K562 (cell line): Measurements from ENCODE around the gene RERE. TPM values are rescaled to one million over a fixed set of nuclear protein-coding genes. Genes with fewer than 3 reads are reported as not detected.

Experiments
- ERF ChIP-seq: fragments of 450-650 bp; formaldehyde crosslinking; IDR thresholded peaks from 2 replicates; pipeline ENCODE4 v1.4.0; 2020; ENCODE audit warnings: mild to moderate bottlenecking, mixed read lengths
- FOXA3 ChIP-seq, 2 experiments: fragments of 450-650 bp in 1 of 2; sonication (generic) in 1 of 2; formaldehyde crosslinking; IDR thresholded peaks in 1 of 2; conservative IDR thresholded peaks in 1 of 2; 2 replicates each; pipeline versions ENCODE4 v1.4.0 to v1.8.0; 2020 to 2022; ENCODE audit warnings: mild to moderate bottlenecking in 2 of 2, missing genetic modification reagents in 1 of 2
- GABPA ChIP-seq: fragments of 200-800 bp; sonication (Bioruptor generic); conservative IDR thresholded peaks from 2 replicates; pipeline ENCODE4 v1.6.1; 2016; ENCODE audit warnings: low read depth, missing genetic modification characterization, missing compliant biosample characterization
- HEY1 ChIP-seq: fragments of 250-450 bp; sonication (Bioruptor Pico); IDR thresholded peaks from 2 replicates; pipeline ENCODE4 v1.5.0; 2020; ENCODE audit warnings: mild to moderate bottlenecking, moderate library complexity, borderline replicate concordance
- HOXB6 ChIP-seq: fragments of 250-450 bp; sonication (Bioruptor Pico); IDR thresholded peaks from 2 replicates; pipeline ENCODE4 v1.5.1; 2022; ENCODE audit warnings: mild to moderate bottlenecking, borderline replicate concordance
- ILF3 ChIP-seq: fragments of 450-650 bp; IDR thresholded peaks from 2 replicates; pipeline ENCODE4 v1.6.1; 2018; ENCODE audit warnings: antibody characterized with exemption, mild to moderate bottlenecking, moderate library complexity, borderline replicate concordance
- JUND ChIP-seq, 2 experiments: IDR thresholded peaks; 2 replicates in 1 of 2; 3 replicates in 1 of 2; pipeline ENCODE4 v1.6.1; 2011; ENCODE audit warnings: borderline replicate concordance in 2 of 2, low read depth in 2 of 2, low read length in 2 of 2, improper control_type of control experiment in 1 of 2, missing biosample characterization in 1 of 2, missing genetic modification characterization in 1 of 2, missing genetic modification reagents in 1 of 2
- KLF6 ChIP-seq: fragments of 250-450 bp; sonication (Bioruptor Pico); IDR thresholded peaks from 2 replicates; pipeline ENCODE4 v1.4.0; 2020; ENCODE audit warnings: mild to moderate bottlenecking, moderate library complexity, borderline replicate concordance
- MBD2 ChIP-seq: sonication (generic); IDR thresholded peaks from 2 replicates; pipeline ENCODE4 v1.6.1; 2016; ENCODE audit warnings: low read depth, borderline replicate concordance
- MED1 ChIP-seq: sonication (generic); formaldehyde crosslinking; IDR thresholded peaks from 2 replicates; pipeline ENCODE4 v1.8.1; 2023; ENCODE audit warnings: missing genetic modification reagents, borderline replicate concordance
- POLR2G ChIP-seq: fragments of 200-400 bp; formaldehyde crosslinking; IDR thresholded peaks from 2 replicates; pipeline ENCODE4 v1.6.1; 2017; ENCODE audit warnings: low read depth, mild to moderate bottlenecking, antibody characterized with exemption, low read length, moderate library complexity
- PRMT5 ChIP-seq: sonication (generic); formaldehyde crosslinking; IDR thresholded peaks from 2 replicates; pipeline ENCODE4 v1.5.0; 2020; ENCODE audit warnings: missing genetic modification reagents
- RNF2 ChIP-seq: sonication (generic); IDR thresholded peaks from 2 replicates; pipeline ENCODE4 v1.6.1; 2016
- SMAD3 ChIP-seq: fragments of 450-650 bp; formaldehyde crosslinking; conservative IDR thresholded peaks from 2 replicates; pipeline ENCODE4 v1.4.0; 2020; ENCODE audit warnings: mild to moderate bottlenecking
- SMAD4 ChIP-seq: fragments of 250-450 bp; sonication (Bioruptor Pico); conservative IDR thresholded peaks from 2 replicates; pipeline ENCODE4 v1.8.0; 2021; ENCODE audit warnings: inconsistent platforms, mild to moderate bottlenecking, moderate library complexity
- SMARCE1 ChIP-seq: fragments of 450-650 bp; IDR thresholded peaks from 2 replicates; pipeline ENCODE4 v1.7.1; 2016; ENCODE audit warnings: mild to moderate bottlenecking
- ZBTB1 ChIP-seq: sonication (generic); formaldehyde crosslinking; IDR thresholded peaks from 2 replicates; pipeline ENCODE4 v1.8.1; 2023; ENCODE audit warnings: missing genetic modification reagents, low read depth, mild to moderate bottlenecking, borderline replicate concordance
- ZKSCAN3 ChIP-seq: fragments of 250-450 bp; sonication (Bioruptor Pico); IDR thresholded peaks from 2 replicates; pipeline ENCODE4 v1.4.0; 2020
- ZNF324 ChIP-seq: fragments of 250-450 bp; sonication (Bioruptor Pico); IDR thresholded peaks from 2 replicates; pipeline ENCODE4 v1.4.0; 2020; ENCODE audit warnings: mild to moderate bottlenecking
- ZNF586 ChIP-seq: fragments of 450-650 bp; formaldehyde crosslinking; conservative IDR thresholded peaks from 2 replicates; pipeline ENCODE4 v1.4.0; 2020; ENCODE audit warnings: mild to moderate bottlenecking, moderate library complexity
- ZNF589 ChIP-seq: fragments of 200-800 bp; sonication (Bioruptor generic); IDR thresholded peaks from 2 replicates; pipeline ENCODE4 v1.6.1; 2016; ENCODE audit warnings: low read depth, missing genetic modification characterization, missing compliant biosample characterization
- ZNF76 ChIP-seq: fragments of 250-450 bp; sonication (Bioruptor Pico); IDR thresholded peaks from 2 replicates; pipeline ENCODE4 v1.4.0; 2020; ENCODE audit warnings: mild to moderate bottlenecking, moderate library complexity, borderline replicate concordance
- ZNF77 ChIP-seq: fragments of 250-450 bp; sonication (Bioruptor Pico); IDR thresholded peaks from 2 replicates; pipeline ENCODE4 v1.5.0; 2020
- ZNF780A ChIP-seq: fragments of 250-450 bp; sonication (Bioruptor Pico); IDR thresholded peaks from 2 replicates; pipeline ENCODE4 v1.5.0; 2021; ENCODE audit warnings: mild to moderate bottlenecking
- polyA plus RNA-seq, 8 experiments: library from polyadenylated mRNA; depleted of rRNA in 4 of 8; stranded (reverse) in 5 of 8; unstranded in 3 of 8; fragments of >200 nt; fragmentation: Nextera tagmentation in 2 of 8; fragmentation: Illumina TruSeq in 1 of 8; extraction: Ambion mirVana in 2 of 8; extraction: Trizol in 1 of 8; gene quantifications; 2 replicates each; pipeline versions ENCODE4 v1.2.1 to v1.2.3, GENCODE V29; 2011 to 2014; ENCODE audit warnings: inconsistent platforms in 1 of 8, missing spikeins in 1 of 8
- total RNA-seq, 7 experiments: library from RNA; depleted of rRNA in 6 of 7; stranded (reverse); fragments of >200 nt in 6 of 7; fragmentation: Illumina TruSeq in 2 of 7; extraction: Trizol in 2 of 7; gene quantifications; 2 replicates each; pipeline versions ENCODE4 v1.2.1 to v1.2.3, GENCODE V29; 2011 to 2021; ENCODE audit warnings: low replicate concordance in 1 of 7
- TF ChIP-seq, protein P1 (sequence below): sonication (generic); formaldehyde crosslinking; IDR thresholded peaks from 2 replicates; pipeline ENCODE4 v1.8.0; 2022; ENCODE audit warnings: mild to moderate bottlenecking, missing genetic modification reagents
- TF ChIP-seq, protein P2 (sequence below): fragments of 450-650 bp; IDR thresholded peaks from 2 replicates; pipeline ENCODE4 v1.6.1; 2016; ENCODE audit warnings: low read depth, mild to moderate bottlenecking, moderate library complexity
- TF ChIP-seq, protein P3 (sequence below): fragments of 450-650 bp; conservative IDR thresholded peaks from 2 replicates; pipeline ENCODE4 v1.6.1; 2016; ENCODE audit warnings: missing genetic modification characterization, low read depth, mild to moderate bottlenecking, missing compliant biosample characterization, moderate library complexity

RERE gene
- total and polyA plus RNA-seq, 9 of the 15 experiments (the other 6 are each of a cell fraction or from before 2014, with no cell fraction given), result 3.0 to 51.5 (median 13.4) TPM

GRCh38 chr1:8409106-8409505 is 408.3 kb downstream of the RERE start (continued):
- TF ChIP-seq, protein P1, sequence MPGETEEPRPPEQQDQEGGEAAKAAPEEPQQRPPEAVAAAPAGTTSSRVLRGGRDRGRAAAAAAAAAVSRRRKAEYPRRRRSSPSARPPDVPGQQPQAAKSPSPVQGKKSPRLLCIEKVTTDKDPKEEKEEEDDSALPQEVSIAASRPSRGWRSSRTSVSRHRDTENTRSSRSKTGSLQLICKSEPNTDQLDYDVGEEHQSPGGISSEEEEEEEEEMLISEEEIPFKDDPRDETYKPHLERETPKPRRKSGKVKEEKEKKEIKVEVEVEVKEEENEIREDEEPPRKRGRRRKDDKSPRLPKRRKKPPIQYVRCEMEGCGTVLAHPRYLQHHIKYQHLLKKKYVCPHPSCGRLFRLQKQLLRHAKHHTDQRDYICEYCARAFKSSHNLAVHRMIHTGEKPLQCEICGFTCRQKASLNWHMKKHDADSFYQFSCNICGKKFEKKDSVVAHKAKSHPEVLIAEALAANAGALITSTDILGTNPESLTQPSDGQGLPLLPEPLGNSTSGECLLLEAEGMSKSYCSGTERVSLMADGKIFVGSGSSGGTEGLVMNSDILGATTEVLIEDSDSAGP, result no peak
- TF ChIP-seq FOXA3 (CRISPR knock-in tag; conservative IDR thresholded peaks at IDR 0.05 in 1 of 2, IDR thresholded peaks at IDR 0.05 in 1 of 2) (no peak), PRMT5 (no peak), ZNF324 (CRISPR knock-in tag) (no peak), POLR2G (no peak), SMARCE1 (peak; percentile 28; the same call in 1 of the 2 replicates), JUND (IDR thresholded peaks at IDR 0.05; ENCODE audit: borderline replicate concordance, low read depth, low read length) (no peak), JUND (tag; IDR thresholded peaks at IDR 0.05; ENCODE audit: borderline replicate concordance, low read depth, low read length) (peak; percentile 21; the same call in 2 of the 3 replicates), MED1 (CRISPR knock-in tag) (no peak), ILF3 (no peak), ZKSCAN3 (CRISPR knock-in tag) (no peak), ZNF589 (CRISPR knock-in tag) (no peak), HEY1 (no peak), ZNF77 (no peak), ZNF76 (CRISPR knock-in tag) (no peak), GABPA (tag) (no peak), SMAD4 (CRISPR knock-in tag) (no peak), HOXB6 (CRISPR knock-in tag) (0 out of 2 replicates have a peak, but pooled peaks have one; percentile 42), MBD2 (no peak), ZNF586 (CRISPR knock-in tag) (no peak), RNF2 (no peak), KLF6 (CRISPR knock-in tag) (no peak), ERF (CRISPR knock-in tag) (no peak), ZNF780A (CRISPR knock-in tag) (no peak), ZBTB1 (CRISPR knock-in tag) (no peak), SMAD3 (CRISPR knock-in tag) (no peak)
- TF ChIP-seq, protein P2, sequence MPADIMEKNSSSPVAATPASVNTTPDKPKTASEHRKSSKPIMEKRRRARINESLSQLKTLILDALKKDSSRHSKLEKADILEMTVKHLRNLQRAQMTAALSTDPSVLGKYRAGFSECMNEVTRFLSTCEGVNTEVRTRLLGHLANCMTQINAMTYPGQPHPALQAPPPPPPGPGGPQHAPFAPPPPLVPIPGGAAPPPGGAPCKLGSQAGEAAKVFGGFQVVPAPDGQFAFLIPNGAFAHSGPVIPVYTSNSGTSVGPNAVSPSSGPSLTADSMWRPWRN, result no peak
- TF ChIP-seq, protein P3, sequence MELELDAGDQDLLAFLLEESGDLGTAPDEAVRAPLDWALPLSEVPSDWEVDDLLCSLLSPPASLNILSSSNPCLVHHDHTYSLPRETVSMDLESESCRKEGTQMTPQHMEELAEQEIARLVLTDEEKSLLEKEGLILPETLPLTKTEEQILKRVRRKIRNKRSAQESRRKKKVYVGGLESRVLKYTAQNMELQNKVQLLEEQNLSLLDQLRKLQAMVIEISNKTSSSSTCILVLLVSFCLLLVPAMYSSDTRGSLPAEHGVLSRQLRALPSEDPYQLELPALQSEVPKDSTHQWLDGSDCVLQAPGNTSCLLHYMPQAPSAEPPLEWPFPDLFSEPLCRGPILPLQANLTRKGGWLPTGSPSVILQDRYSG (tag), result no peak
